Fibroblast of villous mesenchyme (primary cell): ENCODE results near the gene TWF1. TPM values are rescaled to one million over a fixed set of nuclear protein-coding genes. Genes with fewer than 3 reads are reported as not detected.

Source experiments
- DNase-seq: peaks from one replicate; pipeline ENCODE4 v3.0.0-alpha.2; 2010; ENCODE audit warnings: low read depth
- H3K4me3 ChIP-seq: 2 replicates; pipeline ENCODE4 v1.5.1; 2011; ENCODE audit warnings: low read depth, mild to moderate bottlenecking, low read length
- total RNA-seq: library from RNA; depleted of rRNA; stranded (reverse); fragments of >200 nt; gene quantifications from 2 replicates; pipeline ENCODE4 v1.2.3, GENCODE V29; 2012
- TF ChIP-seq, protein P1 (sequence below): IDR thresholded peaks from 2 replicates; pipeline ENCODE4 v1.5.1; 2012; ENCODE audit warnings: low read depth, mild to moderate bottlenecking, low read length; ENCODE audit not compliant: insufficient read depth

Gene TWF1
- total RNA-seq, 1 donor = 224 TPM

DNA sequence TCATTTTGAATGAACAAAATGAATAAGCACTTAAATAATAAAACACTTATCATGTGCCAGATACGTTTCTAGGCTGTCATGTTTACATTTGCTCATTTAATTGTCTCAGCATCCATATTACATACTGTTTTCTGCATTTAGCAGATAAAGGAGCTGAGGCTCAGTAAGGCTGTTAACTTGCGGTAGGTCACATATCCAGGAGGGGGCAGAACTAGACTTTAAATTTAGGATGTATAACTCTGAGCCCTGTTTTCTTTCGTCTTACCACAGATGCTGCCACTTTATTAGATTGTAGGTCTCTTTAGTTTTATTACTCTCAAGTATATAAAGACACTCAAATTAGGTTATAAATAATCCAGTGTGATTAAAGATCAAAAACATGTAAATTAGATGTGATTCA, 29.6 kb downstream of the TWF1 start:
- no peak overlapping the region for H3K4me3 ChIP-seq
- TF ChIP-seq, protein P1, sequence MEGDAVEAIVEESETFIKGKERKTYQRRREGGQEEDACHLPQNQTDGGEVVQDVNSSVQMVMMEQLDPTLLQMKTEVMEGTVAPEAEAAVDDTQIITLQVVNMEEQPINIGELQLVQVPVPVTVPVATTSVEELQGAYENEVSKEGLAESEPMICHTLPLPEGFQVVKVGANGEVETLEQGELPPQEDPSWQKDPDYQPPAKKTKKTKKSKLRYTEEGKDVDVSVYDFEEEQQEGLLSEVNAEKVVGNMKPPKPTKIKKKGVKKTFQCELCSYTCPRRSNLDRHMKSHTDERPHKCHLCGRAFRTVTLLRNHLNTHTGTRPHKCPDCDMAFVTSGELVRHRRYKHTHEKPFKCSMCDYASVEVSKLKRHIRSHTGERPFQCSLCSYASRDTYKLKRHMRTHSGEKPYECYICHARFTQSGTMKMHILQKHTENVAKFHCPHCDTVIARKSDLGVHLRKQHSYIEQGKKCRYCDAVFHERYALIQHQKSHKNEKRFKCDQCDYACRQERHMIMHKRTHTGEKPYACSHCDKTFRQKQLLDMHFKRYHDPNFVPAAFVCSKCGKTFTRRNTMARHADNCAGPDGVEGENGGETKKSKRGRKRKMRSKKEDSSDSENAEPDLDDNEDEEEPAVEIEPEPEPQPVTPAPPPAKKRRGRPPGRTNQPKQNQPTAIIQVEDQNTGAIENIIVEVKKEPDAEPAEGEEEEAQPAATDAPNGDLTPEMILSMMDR = peak; percentile 34
- DNase-seq = peak; percentile 29

DNA sequence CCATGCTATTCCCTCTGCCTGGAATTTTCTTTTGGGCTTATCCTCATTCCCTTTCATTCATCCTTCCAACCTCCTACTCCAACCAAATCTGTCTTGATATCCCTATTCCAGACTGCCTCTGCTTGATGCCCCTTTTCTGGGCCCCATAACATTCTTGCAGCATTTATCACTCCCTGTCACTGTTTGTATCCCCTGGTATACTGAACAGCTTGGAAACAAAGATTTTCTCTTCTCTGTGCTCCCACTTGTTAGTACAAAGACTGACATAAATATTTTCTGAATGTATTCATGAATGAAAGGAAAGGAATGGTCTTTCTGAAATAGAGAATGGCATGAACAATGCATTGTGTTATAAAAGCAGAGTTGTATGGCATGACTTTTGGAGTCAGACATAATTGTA, 39.8 kb downstream of the TWF1 start:
- H3K4me3 ChIP-seq = no peak overlapping the region
- DNase-seq = peak; percentile 19
- TF ChIP-seq, protein P1 = no peak

DNA sequence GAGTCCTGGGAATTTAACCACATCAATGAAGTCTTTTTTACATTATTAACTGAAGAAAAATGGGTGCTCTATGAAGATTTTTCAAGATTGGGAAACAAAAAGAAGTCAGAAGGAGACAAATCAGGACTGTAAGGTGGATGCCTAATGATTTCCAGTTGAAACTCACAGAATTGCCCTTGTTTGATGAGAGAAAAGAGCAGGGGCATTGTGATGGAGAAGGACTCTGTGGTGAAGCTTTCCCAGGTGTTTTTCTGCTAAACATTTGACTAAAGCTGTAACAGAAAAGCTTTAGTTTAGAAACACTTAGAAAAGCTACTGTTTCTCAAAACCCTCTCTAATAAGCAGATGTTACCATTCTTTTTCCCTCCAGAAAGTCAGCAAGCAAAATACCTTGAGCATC, 41.6 kb downstream of the TWF1 start:
- DNase-seq = no peak
- TF ChIP-seq, protein P1 = no peak
- no peak overlapping the region for H3K4me3 ChIP-seq

DNA sequence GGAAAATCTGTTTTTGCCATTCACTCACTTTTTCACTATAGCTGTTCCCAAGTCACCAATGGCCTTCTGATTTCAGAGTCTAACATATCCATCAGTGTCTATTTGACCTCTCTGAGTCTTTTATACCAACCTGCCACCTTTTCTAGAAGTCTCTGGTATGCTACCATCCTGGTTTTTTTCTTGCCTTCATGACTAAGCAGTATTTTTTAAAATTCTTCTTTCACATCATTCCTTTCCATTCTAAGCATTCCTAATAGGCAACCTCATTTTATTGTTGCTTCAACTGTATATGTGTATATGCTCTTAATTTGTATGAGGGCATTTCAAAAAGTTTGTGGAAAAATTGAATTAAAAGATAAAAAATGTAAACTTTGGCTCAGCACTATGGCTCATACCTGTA, 42.3 kb downstream of the TWF1 start:
- TF ChIP-seq, protein P1 = no peak
- no peak overlapping the region for H3K4me3 ChIP-seq
- DNase-seq = no peak

DNA sequence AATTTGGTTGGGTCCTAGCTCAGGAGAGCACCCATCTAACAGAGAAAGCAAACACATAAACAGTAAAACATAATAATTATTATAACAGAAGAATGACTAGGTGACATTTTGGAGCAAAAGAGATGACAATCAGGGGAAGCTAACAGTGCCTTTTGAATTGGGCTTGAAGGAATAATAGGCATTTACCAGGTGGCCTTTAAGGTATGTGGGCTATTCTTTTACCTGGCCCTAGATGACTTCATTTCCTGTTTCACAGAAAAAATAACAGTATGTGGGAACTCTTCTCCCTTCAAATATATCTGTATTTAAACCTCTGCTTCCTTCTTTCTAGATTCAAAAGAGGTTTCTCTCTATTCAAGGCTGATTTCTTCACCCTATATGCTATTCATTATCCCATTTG, 43.5 kb downstream of the TWF1 start:
- TF ChIP-seq, protein P1 = no peak
- no peak overlapping the region for H3K4me3 ChIP-seq
- no peak for DNase-seq

DNA sequence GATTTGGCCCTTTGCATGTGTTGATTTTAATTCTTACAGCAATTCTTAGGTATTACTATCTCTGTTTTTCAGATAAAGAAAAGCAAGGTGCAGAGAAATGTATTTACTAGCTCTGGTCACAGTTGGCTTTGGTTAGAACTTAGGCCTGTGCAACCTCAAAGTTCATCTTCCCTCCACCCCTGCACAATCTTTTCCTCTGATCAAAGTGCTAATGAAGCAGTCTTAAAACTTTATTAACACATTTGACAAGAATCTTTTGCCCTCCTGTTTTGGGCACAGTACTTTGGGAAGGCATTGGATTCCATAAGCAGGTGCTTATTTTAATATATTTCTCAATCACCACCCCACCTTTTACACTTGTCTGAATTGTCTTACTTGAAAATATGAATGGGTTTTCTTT, 44.6 kb downstream of the TWF1 start:
- TF ChIP-seq, protein P1 = no peak
- H3K4me3 ChIP-seq = no peak overlapping the region
- DNase-seq = no peak

DNA sequence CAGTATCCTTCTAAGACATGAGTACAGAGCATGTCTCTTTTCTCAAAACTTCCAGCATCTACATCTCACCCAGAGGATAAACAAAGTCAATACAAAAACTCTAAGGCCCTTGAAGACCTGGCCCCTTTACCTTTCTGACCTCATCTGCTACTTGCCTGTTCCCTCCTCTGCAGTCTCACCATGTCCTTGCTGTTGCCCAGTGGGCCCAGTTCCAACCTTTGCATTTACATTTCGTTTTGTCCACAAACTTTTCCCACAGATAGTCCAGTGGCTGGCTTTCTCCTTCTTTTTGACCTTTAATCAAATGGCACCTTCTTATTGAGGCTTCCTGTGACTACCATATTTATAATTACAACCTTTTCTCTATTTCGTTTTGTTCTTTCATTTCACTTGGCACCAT, 45.7 kb downstream of the TWF1 start:
- H3K4me3 ChIP-seq = peak overlapping the region; percentile 87

More for the DNA sequence above, 45.7 kb downstream of the TWF1 start:
- DNase-seq = no peak
- TF ChIP-seq, protein P1 = no peak
